Stimulated activated effector memory CD8-positive, alpha-beta T cell treated with anti-CD3 and anti-CD28 coated beads, Interleukin-12 subunit alpha, Interleukin-12 subunit beta, amount 100 ng/mL, for 72 hours (primary cell): Measurements from ENCODE around the gene HTR1B.

Experiments used
- ATAC-seq: fragments of 150-1000 bp; cut with Tn5 transposase; 2 replicates; pipeline ENCODE4 v1.10.0; 2021
- DNase-seq, 2 donors: peaks; one replicate each; pipeline ENCODE4 v3.0.0; 2021 to 2022; ENCODE audit warnings: low spot score in 2 of 2
- H3K27ac Mint-ChIP-seq: one replicate; pipeline ENCODE4 v1.8.0; 2022; ENCODE audit warnings: mild to moderate bottlenecking, mixed read lengths
- H3K36me3 Mint-ChIP-seq: one replicate; pipeline ENCODE4 v1.8.0; 2022; ENCODE audit warnings: mild to moderate bottlenecking, mixed read lengths
- H3K4me1 Mint-ChIP-seq: one replicate; pipeline ENCODE4 v1.8.0; 2022; ENCODE audit warnings: mixed read lengths
- H3K4me3 Mint-ChIP-seq: one replicate; pipeline ENCODE4 v1.8.0; 2022; ENCODE audit warnings: mild to moderate bottlenecking, mixed read lengths
- H3K9me3 Mint-ChIP-seq: one replicate; pipeline ENCODE4 v1.8.0; 2022; ENCODE audit warnings: mixed read lengths

Gene HTR1B

GRCh38 chr6:77440206-77440976, 22.9 kb downstream of the HTR1B start:
- no peak overlapping the region for H3K4me3 Mint-ChIP-seq
- no peak overlapping the region for H3K27ac Mint-ChIP-seq
- H3K36me3 Mint-ChIP-seq = no peaks in the 10 kb centered on the region
- no peak for DNase-seq
- no peaks in the 10 kb centered on the region for H3K4me1 Mint-ChIP-seq
- peaks cover 5% of the 10 kb centered on the region for H3K9me3 Mint-ChIP-seq
- ATAC-seq = no peak

- ATAC-seq (no peak), DNase-seq (no peak)
- no peaks in the 10 kb centered on the region for H3K36me3 Mint-ChIP-seq
- no peak overlapping the region for H3K27ac Mint-ChIP-seq
- no peaks in the 10 kb centered on the region for H3K4me1 Mint-ChIP-seq
- no peak overlapping the region for H3K4me3 Mint-ChIP-seq
- H3K9me3 Mint-ChIP-seq = peaks cover 10% of the 10 kb centered on the region
Observed at GRCh38 chr6:77433888-77434287, 29.4 kb downstream of the HTR1B start.

- Mint-ChIP-seq H3K9me3 (peaks cover 10% of the 10 kb centered on the region), H3K4me1 (no peaks in the 10 kb centered on the region), H3K36me3 (no peaks in the 10 kb centered on the region), H3K27ac (no peak overlapping the region), H3K4me3 (no peak overlapping the region)
- ATAC-seq = no peak
- DNase-seq = no peak
Observed at GRCh38 chr6:77430504-77430903, 32.8 kb downstream of the HTR1B start.

GRCh38 chr6:77425671-77426070, 37.6 kb downstream of the HTR1B start:
- H3K27ac Mint-ChIP-seq = no peak overlapping the region
- peaks cover 8% of the 10 kb centered on the region for H3K9me3 Mint-ChIP-seq
- DNase-seq = no peak
- no peak overlapping the region for H3K4me3 Mint-ChIP-seq
- H3K4me1 Mint-ChIP-seq = no peaks in the 10 kb centered on the region
- ATAC-seq = no peak
- no peaks in the 10 kb centered on the region for H3K36me3 Mint-ChIP-seq

- ATAC-seq (no peak), DNase-seq (no peak)
- no peaks in the 10 kb centered on the region for H3K4me1 Mint-ChIP-seq
- no peaks in the 10 kb centered on the region for H3K36me3 Mint-ChIP-seq
- H3K27ac Mint-ChIP-seq = no peak overlapping the region
- H3K4me3 Mint-ChIP-seq = no peak overlapping the region
- peaks cover 8% of the 10 kb centered on the region for H3K9me3 Mint-ChIP-seq
Observed at GRCh38 chr6:77425216-77425615, 38.1 kb downstream of the HTR1B start.

GRCh38 chr6:77424761-77425160, 38.5 kb downstream of the HTR1B start:
- H3K4me1 Mint-ChIP-seq = no peaks in the 10 kb centered on the region
- H3K36me3 Mint-ChIP-seq = no peaks in the 10 kb centered on the region

GRCh38 chr6:77416839-77417238, 46.5 kb downstream of the HTR1B start:
- H3K27ac Mint-ChIP-seq = no peak overlapping the region
- no peak for DNase-seq

More at GRCh38 chr6:77424761-77425160, 38.5 kb downstream of the HTR1B start:
- H3K4me3 Mint-ChIP-seq = no peak overlapping the region
- ATAC-seq (no peak), DNase-seq (no peak)
- peaks cover 6% of the 10 kb centered on the region for H3K9me3 Mint-ChIP-seq
- no peak overlapping the region for H3K27ac Mint-ChIP-seq

GRCh38 chr6:77415706-77416105, 47.6 kb downstream of the HTR1B start:
- no peak overlapping the region for H3K27ac Mint-ChIP-seq
- peaks cover 13% of the 10 kb centered on the region for H3K9me3 Mint-ChIP-seq
- no peak for DNase-seq
- no peaks in the 10 kb centered on the region for H3K36me3 Mint-ChIP-seq
- no peak for ATAC-seq
- H3K4me1 Mint-ChIP-seq = no peaks in the 10 kb centered on the region
- H3K4me3 Mint-ChIP-seq = no peak overlapping the region

More at GRCh38 chr6:77416839-77417238, 46.5 kb downstream of the HTR1B start:
- H3K4me3 Mint-ChIP-seq = no peak overlapping the region
- ATAC-seq = no peak
- no peaks in the 10 kb centered on the region for H3K4me1 Mint-ChIP-seq
- H3K36me3 Mint-ChIP-seq = no peaks in the 10 kb centered on the region
- peaks cover 13% of the 10 kb centered on the region for H3K9me3 Mint-ChIP-seq
